HCT116 (cell line): ENCODE results near the gene APELA. TPM values are rescaled to one million over a fixed set of nuclear protein-coding genes. Genes with fewer than 3 reads are reported as not detected.

ENCODE experiments used
- ATAC-seq: fragments of 200-7000 bp; cut with Tn5 transposase; 2 replicates; pipeline ENCODE4 v1.9.1; 2020; ENCODE audit warnings: mild to moderate bottlenecking, moderate library complexity
- BruUV-seq: library from RNA; stranded (reverse); fragments of 400-500 nt; replicated peaks from 2 replicates; lab custom pipeline; 2021; lab: Mats Ljungman, UMichigan
- CTCF ChIA-PET: fragments of 300-600 bp; sonication (Branson Sonifier 250); formaldehyde crosslinking; loops from one replicate; lab custom pipeline; 2021; ENCODE audit warnings: antibody characterized with exemption; lab: Charles Lee
- POLR2A ChIA-PET: fragments of 300-600, 350-600 bp; sonication (Branson Sonifier 250); formaldehyde crosslinking; loops from one replicate; lab custom pipeline; 2021; ENCODE audit warnings: antibody characterized with exemption; lab: Charles Lee
- RAD21 ChIA-PET, 2 experiments: fragments of 300-600 bp; sonication (Branson Sonifier 250); formaldehyde crosslinking; loops; one replicate each; lab custom pipeline; 2023; ENCODE audit warnings: low total read pairs in 2 of 2; ENCODE audit not compliant: uncharacterized antibody in 2 of 2, unreplicated experiment in 2 of 2, low non-redundant PET in 1 of 2; lab: Charles Lee
- DNase-seq: peaks from one replicate; pipeline ENCODE4 v3.0.0-alpha.2; 2010; ENCODE audit warnings: low read depth, low spot score
- H2AFZ ChIP-seq: fragments of 200-600 bp; shearing (Covaris generic), sonication (generic); 2 replicates; pipeline ENCODE4 v1.6.1; 2017; ENCODE audit warnings: low read depth, mixed run types, mixed read lengths, antibody characterized with exemption, low read length; ENCODE audit not compliant: poor library complexity, severe bottlenecking
- H3K27ac ChIP-seq: 2 replicates; pipeline ENCODE4 v1.5.1; 2012; ENCODE audit warnings: low read depth, low read length
- H3K27me3 ChIP-seq: fragments of 200-600 bp; sonication (generic); 2 replicates; pipeline ENCODE4 v1.6.1; 2016; ENCODE audit warnings: mixed run types, low read length, mixed read lengths; ENCODE audit not compliant: insufficient read depth
- H3K36me3 ChIP-seq, 2 experiments: fragments of 200-500 bp in 1 of 2; fragments of 200-600 bp in 1 of 2; sonication (Bioruptor generic) in 1 of 2; sonication (generic) in 1 of 2; 2 replicates each; pipeline versions ENCODE4 v1.5.1 to v1.6.1; 2014 to 2016; ENCODE audit warnings: low read length in 2 of 2, inconsistent platforms in 1 of 2, mixed read lengths in 1 of 2, mixed run types in 1 of 2; ENCODE audit not compliant: insufficient read depth in 2 of 2, control insufficient read depth in 1 of 2
- H3K4me1 ChIP-seq, 2 experiments: fragments of 200-600 bp in 1 of 2; sonication (generic) in 1 of 2; 2 replicates each; pipeline versions ENCODE4 v1.5.1 to v1.6.1; 2012 to 2017; ENCODE audit warnings: low read length in 2 of 2, inconsistent platforms in 1 of 2, mild to moderate bottlenecking in 1 of 2, mixed read lengths in 1 of 2, mixed run types in 1 of 2, moderate library complexity in 1 of 2; ENCODE audit not compliant: insufficient read depth in 2 of 2, control insufficient read depth in 1 of 2
- H3K4me2 ChIP-seq: fragments of 200-600 bp; sonication (generic); 2 replicates; pipeline ENCODE4 v1.6.1; 2017; ENCODE audit warnings: mixed run types, low read length, mixed read lengths
- H3K4me3 ChIP-seq, 2 experiments: fragments of 200-600 bp in 1 of 2; sonication (generic) in 1 of 2; replicated peaks in 1 of 2; 2 replicates each; pipeline ENCODE4 v1.5.1; 2011 to 2016; ENCODE audit warnings: low read length in 2 of 2, control low read depth in 1 of 2, low read depth in 1 of 2, mild to moderate bottlenecking in 1 of 2, mixed read lengths in 1 of 2, mixed run types in 1 of 2
- H3K79me2 ChIP-seq: fragments of 200-600 bp; sonication (generic); 2 replicates; pipeline ENCODE4 v1.6.1; 2017; ENCODE audit warnings: mild to moderate bottlenecking, mixed run types, low read length, moderate library complexity, mixed read lengths; ENCODE audit not compliant: insufficient read depth
- H3K9ac ChIP-seq: fragments of 200-600 bp; sonication (generic); 2 replicates; pipeline ENCODE4 v1.6.1; 2016; ENCODE audit warnings: low read length, mixed read lengths
- H3K9me2 ChIP-seq: fragments of 200-600 bp; sonication (generic), shearing (Covaris generic); 2 replicates; pipeline ENCODE4 v1.6.1; 2017; ENCODE audit warnings: mixed run types, mild to moderate bottlenecking, moderate library complexity; ENCODE audit not compliant: insufficient read depth
- H3K9me3 ChIP-seq, 2 experiments: fragments of 200-500 bp in 1 of 2; fragments of 200-600 bp in 1 of 2; sonication (Bioruptor generic) in 1 of 2; sonication (generic) in 1 of 2; 2 replicates each; pipeline ENCODE4 v1.6.1; 2014 to 2017; ENCODE audit warnings: low read length in 2 of 2, mixed read lengths in 2 of 2, inconsistent platforms in 1 of 2, low read depth in 1 of 2, mild to moderate bottlenecking in 1 of 2, mixed run types in 1 of 2, moderate library complexity in 1 of 2; ENCODE audit not compliant: control insufficient read depth in 1 of 2, insufficient read depth in 1 of 2
- H4K20me1 ChIP-seq: fragments of 200-600 bp; sonication (generic), shearing (Covaris generic); 2 replicates; pipeline ENCODE4 v1.6.1; 2017; ENCODE audit warnings: mixed run types, mild to moderate bottlenecking, moderate library complexity; ENCODE audit not compliant: insufficient read depth
- ATF3 ChIP-seq: IDR thresholded peaks from 2 replicates; pipeline ENCODE4 v1.6.1; 2012
- ELF1 ChIP-seq: IDR thresholded peaks from 2 replicates; pipeline ENCODE4 v1.6.1; 2012; ENCODE audit warnings: low read depth, borderline replicate concordance
- EZH2 ChIP-seq: fragments of 200-600 bp; sonication (generic); IDR thresholded peaks from 2 replicates; pipeline ENCODE4 v1.6.1; 2017; ENCODE audit warnings: antibody characterized with exemption, mixed run types
- EZH2phosphoT487 ChIP-seq: fragments of 200-600 bp; IDR thresholded peaks from 2 replicates; pipeline ENCODE4 v1.6.1; 2018; ENCODE audit warnings: antibody characterized with exemption, borderline replicate concordance
- JUND ChIP-seq: IDR thresholded peaks from 2 replicates; pipeline ENCODE4 v1.6.1; 2012
- MAX ChIP-seq: IDR thresholded peaks from 2 replicates; pipeline ENCODE4 v1.6.1; 2012
- SIN3A ChIP-seq: IDR thresholded peaks from 2 replicates; pipeline ENCODE4 v1.6.1; 2012; ENCODE audit warnings: low read depth
- TCF7L2 ChIP-seq: IDR thresholded peaks from 2 replicates; pipeline ENCODE4 v1.7.0; 2011; ENCODE audit warnings: borderline replicate concordance, inconsistent platforms; ENCODE audit not compliant: insufficient read depth, insufficient read length; ENCODE audit errors: extremely low read depth
- YY1 ChIP-seq: IDR thresholded peaks from 2 replicates; pipeline ENCODE4 v1.6.1; 2011; ENCODE audit warnings: low read length, low read depth, moderate library complexity, mild to moderate bottlenecking; ENCODE audit not compliant: insufficient replicate concordance; ENCODE audit errors: extremely low read depth
- ZBTB33 ChIP-seq: IDR thresholded peaks from 2 replicates; pipeline ENCODE4 v1.6.1; 2011; ENCODE audit warnings: mild to moderate bottlenecking, low read length, moderate library complexity; ENCODE audit not compliant: insufficient replicate concordance; ENCODE audit errors: extremely low read depth
- ZNF274 ChIP-seq: fragments of 200-500 bp; sonication (Bioruptor generic); IDR thresholded peaks from 2 replicates; pipeline ENCODE4 v1.6.1; 2014; ENCODE audit warnings: mild to moderate bottlenecking, low read depth, low read length, inconsistent platforms
- intact Hi-C: fragments of 100-400 bp; cut with micrococcal nuclease; formaldehyde crosslinking; loops from 2 replicates; pipeline ENCODE4 v1.10.0; 2022
- total RNA-seq: library from RNA; stranded (reverse); gene quantifications from one replicate; pipeline ENCODE4 v1.2.1, GENCODE V29; 2021; ENCODE audit not compliant: unreplicated experiment

Gene APELA
- total RNA-seq, 1 experiment from 2014 or later: not detected

GRCh38 chr4:164943192-164943591 is 66.2 kb downstream of the APELA start:
- no peaks in the 10 kb centered on the region for H3K79me2 ChIP-seq
- TF ChIP-seq EZH2phosphoT487 (no peak), SIN3A (no peak), MAX (no peak), TCF7L2 (no peak), ZNF274 (no peak)
- H3K36me3 ChIP-seq: no peaks in the 10 kb centered on the region
- ChIA-PET POLR2A (no interaction called here), CTCF (no interaction called here), RAD21 (no interaction called here)
- H3K9me3 ChIP-seq: no peaks in the 10 kb centered on the region
- H3K4me3 ChIP-seq: no peak overlapping the region
- H2AFZ ChIP-seq: no peak overlapping the region
- H3K9me2 ChIP-seq: no peaks in the 10 kb centered on the region
- H3K27me3 ChIP-seq: no peaks in the 10 kb centered on the region
- no peak for ATAC-seq
- DNase-seq: no peak
- H3K4me1 ChIP-seq: no peaks in the 10 kb centered on the region
- H3K4me2 ChIP-seq: no peak overlapping the region
- intact Hi-C loops: no loop called here
- H3K9ac ChIP-seq: no peak overlapping the region
- no peak overlapping the region for H3K27ac ChIP-seq
- no peaks in the 10 kb centered on the region for H4K20me1 ChIP-seq
- no TSS peak for BruUV-seq

- ChIA-PET RAD21 (no interaction called here), POLR2A (no interaction called here), CTCF (no interaction called here)
- Histone ChIP-seq H3K9ac (no peak overlapping the region), H3K27ac (no peak overlapping the region), H3K4me2 (no peak overlapping the region), H3K4me1 (no peaks in the 10 kb centered on the region), H3K4me3 (no peak overlapping the region), H3K36me3 (no peaks in the 10 kb centered on the region), H4K20me1 (no peaks in the 10 kb centered on the region), H3K79me2 (no peaks in the 10 kb centered on the region), H3K27me3 (no peaks in the 10 kb centered on the region), H3K9me3 (no peaks in the 10 kb centered on the region), H3K9me2 (no peaks in the 10 kb centered on the region), H2AFZ (no peak overlapping the region)
- no TSS peak for BruUV-seq
- intact Hi-C loops: no loop called here
- DNase-seq: no peak
- TF ChIP-seq ATF3: no peak
- no peak for TF ChIP-seq YY1
- TF ChIP-seq ELF1: no peak
- TF ChIP-seq JUND: no peak
- TF ChIP-seq EZH2: no peak
- no peak for TF ChIP-seq ZBTB33
- TF ChIP-seq ZNF274: no peak
- no peak for ATAC-seq
Observed at GRCh38 chr4:164945146-164945545, 68.2 kb downstream of the APELA start.
